NCI-H1417 treated with DMSO at 0.1 percent for 48 hours (cell line): ENCODE measurements around the gene BABAM2.
A peak's percentile ranks its signal among the peaks of the same experiment; 100 is the strongest.
"Not testable (repeated sequence)": the region's sequence is repeated elsewhere in the genome, so short reads cannot be mapped to it uniquely, and the experiment has no call there.

Experiments
- DNase-seq: peaks from one replicate; lab custom pipeline; 2025; lab: John Stamatoyannopoulos, UW

The BABAM2 gene

DNA sequence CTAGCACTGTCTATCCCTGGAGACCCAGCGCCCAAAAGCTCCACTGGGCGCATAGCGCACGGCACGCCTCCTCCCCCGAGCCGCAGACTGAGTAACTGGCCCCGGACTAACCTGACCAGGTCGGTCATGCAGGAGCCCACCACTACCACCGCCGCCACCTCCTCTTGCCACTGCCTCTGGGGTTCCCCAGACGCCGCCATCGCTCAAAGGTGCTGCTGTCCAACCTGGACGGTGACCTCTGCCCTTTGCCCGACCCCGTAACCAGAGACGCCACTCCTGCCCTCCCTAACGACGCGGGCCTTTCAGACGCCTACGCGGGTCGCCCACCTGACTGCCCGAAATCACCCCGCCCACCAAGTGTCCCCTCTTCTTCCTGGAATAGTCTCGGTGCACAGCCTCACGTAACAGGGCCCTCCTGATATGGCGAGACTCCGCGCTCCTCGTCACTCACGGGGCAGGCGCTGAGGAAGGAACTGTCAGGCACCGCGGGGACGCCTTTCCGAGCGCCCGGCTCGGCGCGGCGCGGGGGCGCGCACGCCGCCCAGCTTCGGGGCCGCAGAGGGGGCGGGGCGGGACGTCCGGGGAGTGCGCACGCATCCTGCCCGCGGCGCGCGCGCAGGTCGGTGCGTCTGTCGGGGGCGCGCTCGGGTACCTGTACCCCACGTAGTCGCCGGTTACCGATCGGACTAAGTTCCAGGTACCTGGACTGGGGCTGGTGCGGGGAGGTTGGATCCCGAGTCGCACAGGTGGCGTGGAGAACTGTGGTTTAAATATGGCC lies at the start of gene BABAM2, which contains the start of gene RBKS:
Gene BABAM2, plus strand, starts transcription at position 584 of the 778 bp plus-strand sequence. CDS start 3,828 bp downstream, outside the sequence.
Gene RBKS, minus strand, starts transcription at position 242 of the 778 bp plus-strand sequence. Its CDS starts 42 bp downstream, at position 200.
- peak; percentile 92 for DNase-seq

GRCh38 chr2:27842894-27843293 lies 47.6 kb upstream of the BABAM2 start:
- no peak for DNase-seq

DNA sequence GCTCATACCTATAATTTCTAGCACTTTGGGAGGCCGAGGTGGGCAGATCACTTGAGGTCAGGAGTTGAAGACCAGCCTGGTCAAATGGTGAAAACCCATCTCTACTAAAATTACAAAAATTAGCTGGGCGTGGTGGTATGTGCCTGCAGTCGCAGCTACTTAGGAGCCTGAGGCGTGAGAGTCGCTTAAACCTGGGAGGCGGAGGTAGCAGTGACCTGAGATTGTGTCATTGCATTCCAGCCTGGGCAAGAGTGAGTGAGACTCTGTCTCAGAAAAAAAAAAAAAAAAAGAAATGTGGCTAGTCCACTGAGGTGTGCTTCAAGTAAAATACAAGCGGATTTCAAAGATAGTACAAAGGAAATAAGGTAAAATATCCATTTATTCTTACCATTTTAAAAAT lies 46.5 kb upstream of the BABAM2 start:
- no peak for DNase-seq

GRCh38 chr2:27844821-27845255 lies 45.7 kb upstream of the BABAM2 start:
- DNase-seq, result no peak

- no peak for DNase-seq
Measured at GRCh38 chr2:27847333-27847732, 43.2 kb upstream of the BABAM2 start.

DNA sequence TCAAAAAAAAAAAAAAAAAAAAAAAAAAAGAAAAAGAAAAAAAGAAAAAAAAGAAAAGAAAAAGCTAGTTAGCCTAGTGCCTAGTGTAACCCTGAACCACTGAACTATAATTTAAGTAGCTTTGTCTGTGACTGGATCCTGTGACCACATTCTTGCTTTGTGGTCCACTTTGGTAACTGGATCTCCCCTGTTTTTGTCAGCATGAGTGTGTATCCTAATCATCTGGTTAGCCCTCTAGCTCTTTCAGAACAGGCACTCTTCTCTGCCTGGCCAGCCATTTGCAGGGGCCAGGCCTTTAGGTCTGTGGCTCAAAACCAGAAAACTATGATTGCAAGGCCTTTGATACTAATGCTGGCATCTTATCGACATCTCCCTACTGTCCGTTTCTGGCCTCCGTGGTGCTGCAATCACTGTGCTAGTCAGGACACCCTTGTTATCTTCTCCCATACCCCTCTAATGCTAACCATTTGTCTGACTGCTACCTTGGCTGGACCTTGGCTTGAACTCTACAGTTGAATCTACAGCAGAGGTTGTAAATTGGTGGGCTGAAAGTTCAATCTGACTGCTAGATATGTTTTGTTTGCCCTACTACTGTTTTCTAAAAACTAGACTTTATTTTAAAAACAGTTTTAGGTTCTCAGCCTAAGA lies 40.8 kb upstream of the BABAM2 start:
- DNase-seq, result no peak

DNA sequence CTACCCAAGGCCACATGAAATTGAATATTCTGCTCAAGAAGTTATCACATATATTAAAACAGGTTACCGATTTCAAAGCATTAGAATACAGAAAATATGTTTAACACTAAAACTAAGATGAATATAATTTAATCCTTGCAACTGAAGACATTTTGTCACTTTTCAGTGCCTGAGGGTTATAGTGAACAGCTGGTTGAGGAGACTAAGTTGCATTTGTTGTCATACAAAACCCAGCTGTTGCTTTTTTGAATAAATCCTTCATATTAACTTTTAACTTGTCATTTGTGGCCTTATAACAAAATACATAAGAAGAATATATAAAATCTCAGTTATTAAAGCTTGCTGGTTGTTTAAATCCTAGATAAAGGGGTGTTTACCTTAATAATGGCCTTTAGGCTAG lies 37.8 kb upstream of the BABAM2 start:
- no peak for DNase-seq

DNA sequence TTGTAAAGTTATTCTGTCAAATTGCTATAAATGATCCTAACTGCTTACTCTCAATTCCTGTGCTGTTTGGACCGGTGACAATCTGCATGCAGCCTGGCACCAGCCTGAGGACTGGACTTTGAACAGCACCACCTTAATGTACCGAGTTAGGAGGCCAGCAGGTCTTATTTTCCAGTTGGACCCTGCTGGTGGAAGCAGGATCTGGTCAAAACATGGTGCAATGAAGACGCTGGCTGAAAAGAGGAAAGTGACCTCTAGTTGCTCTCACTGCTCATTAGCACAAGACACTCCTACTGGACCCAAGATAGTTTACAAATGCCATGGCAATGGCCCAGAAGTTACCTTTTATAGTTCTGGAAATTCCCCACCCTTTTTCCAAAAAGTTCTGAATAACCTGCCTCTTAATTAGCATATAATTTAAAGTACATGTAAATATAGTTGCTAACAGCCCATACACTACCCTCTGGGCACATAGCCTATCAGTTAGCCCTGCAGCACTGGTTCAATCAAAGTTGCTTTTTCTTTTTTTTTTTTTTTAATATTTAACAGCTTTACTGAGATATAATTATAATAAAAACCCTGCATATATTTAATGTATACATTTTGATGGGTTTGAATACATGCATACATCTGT lies 36.2 kb upstream of the BABAM2 start:
- DNase-seq, result no peak

- DNase-seq, result no peak
Measured at GRCh38 chr2:27855476-27855875, 35.1 kb upstream of the BABAM2 start.

DNA sequence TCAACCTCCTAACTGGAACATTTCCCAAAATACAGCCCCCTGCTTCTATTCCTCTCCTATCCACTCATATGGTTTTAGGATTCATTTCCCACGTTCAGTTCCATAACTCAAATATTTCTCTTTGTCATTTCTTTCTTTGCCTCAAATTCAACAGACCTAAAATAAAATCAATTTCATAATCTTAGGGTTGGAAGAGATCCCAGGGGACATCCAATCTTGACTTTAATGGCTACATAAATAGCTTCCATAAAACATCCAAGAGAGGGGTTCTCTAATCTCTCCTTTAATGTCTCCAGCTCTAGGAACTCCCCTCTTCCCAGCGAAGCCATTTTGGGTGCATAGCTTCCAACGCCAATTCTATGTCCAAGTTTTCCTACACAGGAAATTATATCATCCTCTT lies 34.1 kb upstream of the BABAM2 start:
- DNase-seq, result no peak

DNA sequence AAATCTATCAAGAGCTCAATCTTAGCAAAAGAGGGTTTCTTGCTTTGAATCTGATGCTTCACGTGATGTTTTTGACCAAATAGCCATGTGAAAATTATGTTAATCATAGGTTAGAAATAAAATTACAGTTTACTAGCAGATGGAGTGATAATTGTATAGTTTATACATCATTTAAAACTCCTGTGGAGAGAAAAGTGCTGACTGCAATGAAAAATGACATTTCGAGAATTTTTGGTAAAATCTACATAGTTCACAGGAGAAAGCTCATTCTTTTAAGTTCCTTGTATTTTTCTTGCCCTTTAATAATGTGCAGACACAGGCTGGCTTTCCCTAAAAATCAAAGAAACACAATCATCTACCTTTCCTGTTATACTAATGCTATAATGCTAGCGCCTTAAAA lies 33.6 kb upstream of the BABAM2 start:
- no peak for DNase-seq

GRCh38 chr2:27857417-27858172 lies 32.9 kb upstream of the BABAM2 start:
- no peak for DNase-seq

GRCh38 chr2:27860111-27860510 lies 30.4 kb upstream of the BABAM2 start:
- DNase-seq, result no peak

GRCh38 chr2:27863146-27863545 lies 27.4 kb upstream of the BABAM2 start:
- DNase-seq, result no peak

DNA sequence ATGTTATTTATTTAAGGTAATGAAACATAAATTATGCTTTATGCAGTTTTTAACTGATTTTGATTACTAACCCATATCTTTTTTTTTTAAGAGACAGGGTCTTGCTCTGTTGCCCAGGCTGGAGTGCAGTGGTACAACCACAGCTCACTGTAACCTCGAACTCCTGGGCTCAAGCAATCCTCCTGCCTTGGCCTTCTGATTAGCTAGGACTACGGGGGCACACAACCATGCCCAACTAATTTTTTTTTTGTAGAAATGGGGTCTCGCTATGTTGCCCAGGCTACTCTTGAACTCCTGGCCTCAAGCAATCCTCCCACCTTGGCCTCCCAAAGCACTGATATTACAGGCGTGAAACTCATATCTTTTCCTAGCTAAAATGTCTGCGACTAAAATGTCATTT lies 26.6 kb upstream of the BABAM2 start:
- not testable (repeated sequence) for DNase-seq

- no peak for DNase-seq
Measured at GRCh38 chr2:27866237-27866636, 24.3 kb upstream of the BABAM2 start.

GRCh38 chr2:27869763-27870162 lies 20.8 kb upstream of the BABAM2 start:
- DNase-seq, result no peak

DNA sequence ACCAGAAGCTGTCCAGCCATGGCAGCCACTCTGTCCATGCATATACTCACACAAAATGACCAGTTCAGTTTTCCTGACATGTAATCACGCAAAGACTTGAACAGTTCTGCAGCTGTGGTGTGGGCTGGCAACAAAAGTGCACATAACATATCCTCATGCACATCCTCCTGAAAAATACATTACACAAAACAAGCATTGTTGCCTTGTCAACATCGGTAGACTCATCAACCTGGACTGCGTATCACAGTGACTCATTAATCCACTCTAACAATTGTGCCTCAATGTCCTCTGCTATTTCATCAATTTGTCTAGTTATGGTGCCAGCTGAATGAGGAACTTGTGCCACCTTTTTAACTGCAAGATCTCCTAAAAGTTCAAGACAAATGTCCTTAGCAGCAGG lies 19.8 kb upstream of the BABAM2 start:
- no peak for DNase-seq

- DNase-seq, result no peak
Measured at GRCh38 chr2:27871802-27872201, 18.7 kb upstream of the BABAM2 start.

DNA sequence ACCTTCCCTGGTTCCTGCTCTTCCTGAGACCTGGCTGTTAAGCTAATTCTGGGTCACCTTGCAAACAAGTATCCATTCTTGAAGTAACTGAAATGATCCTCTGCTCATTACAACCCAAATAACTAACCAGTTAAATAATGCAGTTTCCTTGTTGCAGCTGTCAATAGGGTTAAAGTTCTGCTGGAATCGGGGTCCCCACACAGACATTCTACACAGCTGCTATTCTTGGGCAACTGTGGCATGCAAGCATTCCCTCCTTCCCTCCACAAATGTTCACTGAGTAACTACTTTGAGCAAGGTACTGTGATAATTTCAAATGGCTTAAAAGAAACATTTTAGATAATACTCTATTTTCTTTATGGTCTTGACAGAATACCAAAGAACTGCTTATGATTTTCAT lies 17.4 kb upstream of the BABAM2 start:
- DNase-seq, result no peak

DNA sequence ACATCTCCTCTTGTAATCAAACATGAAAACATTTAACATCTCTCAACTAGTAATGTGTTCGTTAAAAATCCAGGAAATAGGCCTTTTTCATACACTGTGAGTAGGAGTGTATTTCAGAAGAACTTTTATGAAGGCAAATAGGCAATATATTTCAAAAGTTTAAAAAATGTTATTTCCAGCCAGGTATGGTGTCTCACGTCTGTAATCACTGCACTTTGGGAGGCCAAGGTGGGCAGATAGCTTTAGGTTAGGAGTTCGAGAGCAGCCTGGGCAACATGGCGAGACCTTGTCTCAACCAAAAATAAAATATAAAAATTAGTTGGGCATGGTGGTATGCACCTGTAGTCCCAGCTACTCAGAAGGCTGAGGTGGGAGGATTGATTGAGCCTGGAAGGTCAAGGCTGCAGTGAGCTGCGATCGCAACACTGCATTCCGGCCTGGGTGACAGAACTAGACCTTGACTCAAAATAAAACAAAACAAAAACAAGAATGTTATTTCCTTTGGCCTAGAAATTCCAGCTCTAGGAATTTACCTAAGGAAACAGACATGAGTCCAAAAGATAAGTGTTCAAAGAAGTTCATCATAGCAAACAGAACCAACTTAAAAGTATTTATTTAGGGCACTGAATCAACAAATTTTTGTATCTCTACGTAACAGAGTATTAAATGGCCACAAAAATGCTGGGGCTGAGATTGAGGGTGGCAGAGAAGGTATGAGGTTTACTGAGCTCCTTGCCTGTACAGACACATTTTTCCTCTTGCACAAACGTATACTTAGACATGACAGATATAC lies 15.2 kb upstream of the BABAM2 start:
- DNase-seq, result no peak
